Tibial artery (tissue), 4 donors: ENCODE data around the gene GLB1L3.

ENCODE experiments used
- DNase-seq, 2 donors: peaks; one replicate each; pipeline ENCODE4 v3.0.0-alpha.2; 2019
- H3K27ac ChIP-seq, 2 donors: fragments of 200-600 bp; sonication (generic) in 1 of 2; 1 replicate in 1 of 2; 2 replicates in 1 of 2; pipeline ENCODE4 v1.5.1; 2018 to 2019; ENCODE audit warnings: mild to moderate bottlenecking in 1 of 2
- H3K27me3 ChIP-seq, 2 donors: fragments of 200-600 bp; sonication (generic) in 1 of 2; one replicate each; pipeline versions ENCODE4 v1.5.1 to v1.6.0; 2016 to 2019
- H3K36me3 ChIP-seq, 3 donors: fragments of 200-600 bp; sonication (generic) in 2 of 3; one replicate each; pipeline ENCODE4 v1.5.1; 2016 to 2019; ENCODE audit warnings: mild to moderate bottlenecking in 2 of 3
- H3K4me1 ChIP-seq, 4 donors: fragments of 200-600 bp; sonication (generic) in 2 of 4; 1 replicate in 3 of 4; 2 replicates in 1 of 4; pipeline ENCODE4 v1.5.1; 2016 to 2019
- H3K4me3 ChIP-seq, 2 donors: fragments of 200-600 bp; sonication (generic) in 1 of 2; 1 replicate in 1 of 2; 2 replicates in 1 of 2; pipeline ENCODE4 v1.5.1; 2018 to 2019; ENCODE audit warnings: mild to moderate bottlenecking in 2 of 2
- H3K9me3 ChIP-seq, 3 donors: fragments of 200-600 bp; sonication (generic) in 1 of 3; one replicate each; pipeline ENCODE4 v1.5.1; 2016 to 2019
- intact Hi-C: fragments of 100-400 bp; cut with DNase I; formaldehyde crosslinking; loops from one replicate; pipeline ENCODE4 v1.15.0; 2023; ENCODE audit warnings: low total_unique reads
- TF ChIP-seq, protein P1 (sequence below), 2 experiments: fragments of 200-600 bp in 1 of 2; fragments of 450-650 bp in 1 of 2; IDR thresholded peaks; one replicate each; pipeline ENCODE4 v1.5.1; 2017 to 2019; ENCODE audit warnings: antibody characterized with exemption in 2 of 2, mild to moderate bottlenecking in 1 of 2, moderate library complexity in 1 of 2

GLB1L3 gene

GRCh38 chr11:134333946-134334345 is 57.8 kb downstream of the GLB1L3 start:
- no peak for DNase-seq

DNA sequence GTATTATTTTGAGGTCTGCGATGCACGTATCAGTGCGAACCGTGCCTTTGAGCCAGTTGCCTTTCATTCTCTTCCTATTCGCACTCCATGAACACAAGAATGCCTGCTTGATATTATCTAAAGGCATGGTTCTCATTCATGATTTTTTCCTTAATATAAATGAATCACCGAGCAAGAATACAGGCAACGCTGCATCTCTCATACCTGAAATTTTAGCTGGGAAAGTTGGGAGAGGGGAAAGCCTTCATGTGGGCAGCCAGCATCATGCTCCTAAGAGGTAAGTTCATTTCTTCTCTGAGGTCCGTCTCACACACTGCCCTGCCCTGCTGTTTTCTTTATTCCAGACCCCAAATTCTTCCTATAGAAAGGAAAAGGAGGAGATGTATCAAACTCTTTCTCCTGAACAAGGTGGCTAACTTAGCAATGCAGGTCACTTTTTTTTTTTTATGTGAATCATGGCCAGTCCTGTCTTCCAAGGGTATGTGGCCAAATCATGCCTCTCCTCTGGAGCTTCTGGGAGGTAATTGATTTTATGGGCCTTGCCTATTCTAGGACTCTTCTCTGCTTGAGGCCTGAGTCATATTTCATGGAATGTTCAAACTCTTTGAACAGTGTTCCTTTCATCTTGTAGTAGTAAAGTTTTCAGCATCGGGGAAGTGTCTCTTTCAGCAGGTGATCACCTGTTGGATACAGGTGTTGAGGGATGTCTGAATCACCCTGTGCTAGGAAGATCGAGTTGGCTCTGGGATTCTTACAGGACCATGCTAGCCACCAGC is 58.8 kb downstream of the GLB1L3 start:
- no peak for DNase-seq
- Histone ChIP-seq H3K4me3 (no peak overlapping the region), H3K9me3 (no peaks in the 10 kb centered on the region), H3K27me3 (no peaks in the 10 kb centered on the region), H3K27ac (no peak overlapping the region), H3K4me1 (peaks cover 0 to 17% (median 12%) of the 10 kb centered on the region in 4 donors), H3K36me3 (no peaks in the 10 kb centered on the region)
- TF ChIP-seq, protein P1, sequence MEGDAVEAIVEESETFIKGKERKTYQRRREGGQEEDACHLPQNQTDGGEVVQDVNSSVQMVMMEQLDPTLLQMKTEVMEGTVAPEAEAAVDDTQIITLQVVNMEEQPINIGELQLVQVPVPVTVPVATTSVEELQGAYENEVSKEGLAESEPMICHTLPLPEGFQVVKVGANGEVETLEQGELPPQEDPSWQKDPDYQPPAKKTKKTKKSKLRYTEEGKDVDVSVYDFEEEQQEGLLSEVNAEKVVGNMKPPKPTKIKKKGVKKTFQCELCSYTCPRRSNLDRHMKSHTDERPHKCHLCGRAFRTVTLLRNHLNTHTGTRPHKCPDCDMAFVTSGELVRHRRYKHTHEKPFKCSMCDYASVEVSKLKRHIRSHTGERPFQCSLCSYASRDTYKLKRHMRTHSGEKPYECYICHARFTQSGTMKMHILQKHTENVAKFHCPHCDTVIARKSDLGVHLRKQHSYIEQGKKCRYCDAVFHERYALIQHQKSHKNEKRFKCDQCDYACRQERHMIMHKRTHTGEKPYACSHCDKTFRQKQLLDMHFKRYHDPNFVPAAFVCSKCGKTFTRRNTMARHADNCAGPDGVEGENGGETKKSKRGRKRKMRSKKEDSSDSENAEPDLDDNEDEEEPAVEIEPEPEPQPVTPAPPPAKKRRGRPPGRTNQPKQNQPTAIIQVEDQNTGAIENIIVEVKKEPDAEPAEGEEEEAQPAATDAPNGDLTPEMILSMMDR (IDR thresholded peaks at IDR 0.05) = no peak
- intact Hi-C loops = no loop called here

More at GRCh38 chr11:134333946-134334345, 57.8 kb downstream of the GLB1L3 start:
- Histone ChIP-seq H3K27me3 (no peaks in the 10 kb centered on the region), H3K9me3 (no peaks in the 10 kb centered on the region), H3K4me3 (no peak overlapping the region), H3K27ac (no peak overlapping the region), H3K4me1 (peaks cover 0 to 17% (median 12%) of the 10 kb centered on the region in 4 donors), H3K36me3 (no peaks in the 10 kb centered on the region)
- TF ChIP-seq, protein P1 (IDR thresholded peaks at IDR 0.05) = no peak
- intact Hi-C loops = no loop called here

GRCh38 chr11:134337051-134337450 is 60.9 kb downstream of the GLB1L3 start:
- H3K36me3 ChIP-seq = no peaks in the 10 kb centered on the region
- no peak for DNase-seq
- no peaks in the 10 kb centered on the region for H3K27me3 ChIP-seq
- peaks cover 0 to 7% (median 6%) of the 10 kb centered on the region in 4 donors for H3K4me1 ChIP-seq
- H3K9me3 ChIP-seq = no peaks in the 10 kb centered on the region
- TF ChIP-seq, protein P1 (IDR thresholded peaks at IDR 0.05) = no peak
- no peak overlapping the region for H3K4me3 ChIP-seq
- H3K27ac ChIP-seq = no peak overlapping the region
- intact Hi-C loops = no loop called here

- H3K4me3 ChIP-seq = no peak overlapping the region
- H3K27ac ChIP-seq = no peak overlapping the region
- intact Hi-C loops = no loop called here
- no peaks in the 10 kb centered on the region for H3K27me3 ChIP-seq
- no peak for DNase-seq
- H3K36me3 ChIP-seq = no peaks in the 10 kb centered on the region
- TF ChIP-seq, protein P1 (IDR thresholded peaks at IDR 0.05) = no peak
- H3K9me3 ChIP-seq = no peaks in the 10 kb centered on the region
- no peaks in the 10 kb centered on the region for H3K4me1 ChIP-seq
These were observed 61.9 kb downstream of the GLB1L3 start for GRCh38 chr11:134338068-134338467.

DNA sequence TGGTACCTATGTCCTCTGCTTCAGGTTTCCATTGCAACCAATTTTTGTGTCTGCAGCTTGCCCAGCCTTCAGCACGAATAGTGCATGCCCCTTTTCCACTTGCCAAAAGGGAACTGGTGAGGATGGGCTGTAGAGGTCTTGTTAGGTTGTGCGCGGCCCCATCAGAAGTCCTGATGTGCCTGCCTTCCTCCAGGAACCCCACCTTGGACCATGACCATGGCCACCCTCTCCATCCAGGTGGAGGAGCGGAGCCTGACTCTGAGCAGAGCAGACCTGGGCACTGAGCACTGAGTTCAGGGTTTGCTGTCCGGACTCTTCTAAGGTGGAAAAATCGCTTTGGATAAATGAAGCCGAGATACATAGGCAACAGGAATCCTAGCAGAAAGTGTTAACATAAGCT is 62.5 kb downstream of the GLB1L3 start:
- Histone ChIP-seq H3K36me3 (no peaks in the 10 kb centered on the region), H3K27ac (no peak overlapping the region), H3K27me3 (no peaks in the 10 kb centered on the region), H3K9me3 (no peaks in the 10 kb centered on the region), H3K4me3 (no peak overlapping the region), H3K4me1 (no peaks in the 10 kb centered on the region)
- TF ChIP-seq, protein P1 (IDR thresholded peaks at IDR 0.05) = no peak
- no peak for DNase-seq
- intact Hi-C loops = no loop called here
